Measurements from ENCODE around the gene CHMP6. TPM values are rescaled to one million over a fixed set of nuclear protein-coding genes. Genes with fewer than 3 reads are reported as not detected.
"Not testable (repeated sequence)": the region's sequence is repeated elsewhere in the genome, so short reads cannot be mapped to it uniquely, and the experiment has no call there.

Gene CHMP6
- total and polyA plus RNA-seq, 2 experiments from 2014 or later, result 35.5 to 58.8 TPM

DNA sequence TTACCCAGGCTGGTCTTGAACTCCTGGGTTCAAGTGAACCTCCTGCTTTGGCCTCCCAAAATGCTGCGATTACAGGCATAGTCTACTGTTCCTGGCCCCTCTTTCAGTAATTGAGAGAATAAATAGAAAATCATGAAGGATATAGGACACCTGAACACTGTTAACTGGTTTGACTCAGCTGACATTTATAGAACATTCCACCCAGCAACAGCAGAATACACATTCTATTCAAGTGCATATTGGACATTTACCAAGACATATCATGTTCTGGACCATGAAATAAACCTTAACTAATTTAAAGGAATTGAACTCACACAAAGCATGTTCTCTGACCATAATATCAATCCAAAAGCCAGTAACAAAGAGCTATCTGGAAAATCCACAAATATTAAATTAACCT lies 23.5 kb downstream of the CHMP6 start:
- H3K36me3 ChIP-seq, result no peaks in the 10 kb centered on the region
- no peak for TF ChIP-seq CTCF (IDR thresholded peaks at IDR 0.05; ENCODE audit: low read depth, low read length)

DNA sequence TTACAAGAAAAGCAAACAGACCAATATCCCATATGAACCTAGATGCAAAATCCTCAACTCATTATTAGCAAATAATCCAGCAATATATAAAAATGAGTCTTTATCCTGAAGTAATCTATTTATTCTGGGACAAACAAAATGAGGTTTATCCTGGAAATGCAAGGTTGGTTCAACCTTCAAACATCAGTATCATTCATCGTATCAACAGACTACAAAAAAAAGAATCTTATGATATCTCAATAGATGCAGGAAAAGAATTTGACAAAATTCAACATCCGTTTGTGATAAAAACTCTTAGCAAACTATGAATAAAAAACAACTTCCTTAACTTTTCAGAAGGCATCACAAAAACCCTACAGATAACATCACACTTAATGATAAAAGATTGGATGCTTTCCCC lies 24.9 kb downstream of the CHMP6 start:
- Histone ChIP-seq H3K27me3 (no peaks in the 10 kb centered on the region), H3K4me1 (ENCODE audit: low read depth) (no peaks in the 10 kb centered on the region), H3K9me3 (ENCODE audit: low read depth) (no peaks in the 10 kb centered on the region), H3K4me3 (no peak overlapping the region), H3K27ac (no peak overlapping the region), H3K36me3 (no peaks in the 10 kb centered on the region)
- no peak for TF ChIP-seq CTCF (IDR thresholded peaks at IDR 0.05; ENCODE audit: low read depth, low read length)
- DNase-seq (ENCODE audit: low read depth in 1 of 2, low spot score in 1 of 2), result no peak

More for the DNA sequence above, 23.5 kb downstream of the CHMP6 start:
- Histone ChIP-seq H3K27me3 (no peaks in the 10 kb centered on the region), H3K27ac (no peak overlapping the region), H3K4me3 (no peak overlapping the region), H3K9me3 (ENCODE audit: low read depth) (no peaks in the 10 kb centered on the region), H3K4me1 (ENCODE audit: low read depth) (no peaks in the 10 kb centered on the region)
- DNase-seq (ENCODE audit: low read depth in 1 of 2, low spot score in 1 of 2), result no peak

- not testable (repeated sequence) for H3K27me3 ChIP-seq; H3K27ac ChIP-seq; DNase-seq (ENCODE audit: low read depth in 1 of 2, low spot score in 1 of 2); H3K36me3 ChIP-seq; H3K4me1 ChIP-seq (ENCODE audit: low read depth); H3K9me3 ChIP-seq (ENCODE audit: low read depth); H3K4me3 ChIP-seq
Observed at GRCh38 chr17:81017330-81017729, 25.7 kb downstream of the CHMP6 start.

DNA sequence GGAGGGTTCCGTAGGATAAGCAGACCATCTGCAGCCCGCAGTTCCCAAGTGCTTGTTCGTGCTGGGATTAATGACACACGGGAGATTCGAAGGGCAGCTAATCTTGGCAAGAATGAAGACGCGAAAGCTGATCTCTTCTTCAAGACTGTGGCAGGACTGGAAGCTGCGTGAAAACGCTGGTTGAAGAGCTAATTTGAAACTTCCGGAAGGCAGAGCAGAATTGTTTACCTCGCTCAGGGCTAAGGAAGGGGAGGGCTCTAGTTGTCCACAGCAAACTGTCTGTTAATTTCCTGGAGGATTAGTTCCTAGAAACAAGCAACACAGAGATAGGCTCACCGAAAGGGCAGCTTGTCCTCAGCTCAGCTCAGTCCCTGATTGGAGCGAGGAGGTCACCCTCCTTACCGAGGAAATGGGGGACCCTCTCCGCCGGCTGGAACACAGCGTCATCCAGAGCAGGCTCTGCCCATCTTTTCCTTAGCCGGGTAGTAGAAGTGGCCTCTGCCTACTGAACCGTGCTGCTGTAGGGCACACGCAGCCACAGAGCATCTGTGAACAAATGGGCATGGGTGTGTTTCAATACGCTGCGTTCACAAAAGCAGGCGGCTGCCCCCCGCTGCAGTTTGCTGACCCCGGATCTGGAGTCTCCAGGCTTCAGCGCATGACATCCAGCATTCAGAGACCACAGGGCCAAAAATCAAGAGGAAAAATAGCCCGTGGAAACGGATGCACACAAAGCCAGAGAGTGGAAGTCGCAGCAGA lies 26.6 kb downstream of the CHMP6 start:
- no peaks in the 10 kb centered on the region for H3K36me3 ChIP-seq
- H3K9me3 ChIP-seq (ENCODE audit: low read depth), result no peaks in the 10 kb centered on the region
- no peak overlapping the region for H3K4me3 ChIP-seq
- no peak for TF ChIP-seq CTCF (IDR thresholded peaks at IDR 0.05; ENCODE audit: low read depth, low read length)
- peak in 1 of 2 donors; percentile 62 for DNase-seq (ENCODE audit: low read depth in 1 of 2, low spot score in 1 of 2)
- no peaks in the 10 kb centered on the region for H3K4me1 ChIP-seq (ENCODE audit: low read depth)
- no peaks in the 10 kb centered on the region for H3K27me3 ChIP-seq
- peak overlapping the region; percentile 45 for H3K27ac ChIP-seq

- Histone ChIP-seq H3K27ac (no peak overlapping the region), H3K4me1 (ENCODE audit: low read depth) (no peaks in the 10 kb centered on the region), H3K9me3 (ENCODE audit: low read depth) (no peaks in the 10 kb centered on the region), H3K27me3 (no peaks in the 10 kb centered on the region), H3K4me3 (no peak overlapping the region), H3K36me3 (no peaks in the 10 kb centered on the region)
- DNase-seq (ENCODE audit: low read depth in 1 of 2, low spot score in 1 of 2), result no peak
- TF ChIP-seq CTCF (IDR thresholded peaks at IDR 0.05; ENCODE audit: low read depth, low read length), result no peak
Observed at GRCh38 chr17:81019563-81020442, 28.2 kb downstream of the CHMP6 start.

- Histone ChIP-seq H3K4me3 (no peak overlapping the region), H3K27me3 (no peaks in the 10 kb centered on the region), H3K4me1 (ENCODE audit: low read depth) (no peaks in the 10 kb centered on the region), H3K9me3 (ENCODE audit: low read depth) (no peaks in the 10 kb centered on the region), H3K36me3 (no peaks in the 10 kb centered on the region), H3K27ac (no peak overlapping the region)
- TF ChIP-seq CTCF (IDR thresholded peaks at IDR 0.05; ENCODE audit: low read depth, low read length), result no peak
- no peak for DNase-seq (ENCODE audit: low read depth in 1 of 2, low spot score in 1 of 2)
Observed at GRCh38 chr17:81020443-81020766, 28.8 kb downstream of the CHMP6 start.

All from cardiac muscle cell (in vitro differentiated cells and primary cell).